Fibroblast of skin of scalp (primary cell): ENCODE measurements around the gene DIP2C.
A peak's percentile ranks its signal among the peaks of the same experiment; 100 is the strongest.

Source experiments
- DNase-seq: peaks from one replicate; pipeline ENCODE4 v3.0.0-alpha.2; 2013

DIP2C gene

DNA sequence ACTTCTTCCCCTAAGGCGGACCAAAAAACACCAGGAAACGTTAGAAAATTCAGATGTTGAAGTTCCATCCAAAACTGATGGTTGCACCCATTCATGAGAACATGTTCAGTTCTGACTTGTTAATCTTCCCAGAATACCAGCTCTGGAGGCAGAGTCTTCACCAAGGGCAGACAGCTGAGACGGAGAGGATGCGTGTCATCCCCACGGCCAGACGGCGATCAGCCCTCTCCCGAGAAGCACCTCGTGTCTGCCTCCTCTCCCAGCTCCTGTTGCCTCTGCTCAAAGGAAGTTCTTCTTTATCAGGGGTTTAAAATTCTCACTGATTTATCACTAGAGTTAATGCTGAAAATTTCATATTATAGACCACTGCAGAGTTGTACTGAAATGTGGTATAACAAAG, 284.5 kb downstream of the DIP2C start:
- DNase-seq = peak; percentile 23

- peak; percentile 71 for DNase-seq
These were observed 285.1 kb downstream of the DIP2C start for GRCh38 chr10:404346-404745.

DNA sequence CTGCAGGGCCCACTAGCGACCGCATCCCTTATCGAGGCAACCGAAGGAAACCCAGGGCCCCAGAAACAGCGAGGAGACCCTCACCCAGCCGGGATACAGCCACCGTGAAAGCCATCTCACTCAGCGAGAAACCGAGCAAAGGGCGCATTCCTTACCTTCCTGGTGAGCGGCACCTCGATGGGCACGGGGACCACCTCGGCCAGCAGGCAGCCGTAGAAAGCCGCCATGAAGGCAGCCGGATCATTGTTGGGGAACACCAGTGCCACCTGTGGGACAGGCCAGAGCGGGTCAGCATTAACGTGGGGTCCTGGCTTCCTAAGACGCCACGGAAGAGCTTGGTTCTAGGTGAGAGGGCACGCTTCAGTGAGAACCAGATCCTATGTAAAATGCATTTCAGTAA, 290.5 kb downstream of the DIP2C start:
- no peak for DNase-seq

DNA sequence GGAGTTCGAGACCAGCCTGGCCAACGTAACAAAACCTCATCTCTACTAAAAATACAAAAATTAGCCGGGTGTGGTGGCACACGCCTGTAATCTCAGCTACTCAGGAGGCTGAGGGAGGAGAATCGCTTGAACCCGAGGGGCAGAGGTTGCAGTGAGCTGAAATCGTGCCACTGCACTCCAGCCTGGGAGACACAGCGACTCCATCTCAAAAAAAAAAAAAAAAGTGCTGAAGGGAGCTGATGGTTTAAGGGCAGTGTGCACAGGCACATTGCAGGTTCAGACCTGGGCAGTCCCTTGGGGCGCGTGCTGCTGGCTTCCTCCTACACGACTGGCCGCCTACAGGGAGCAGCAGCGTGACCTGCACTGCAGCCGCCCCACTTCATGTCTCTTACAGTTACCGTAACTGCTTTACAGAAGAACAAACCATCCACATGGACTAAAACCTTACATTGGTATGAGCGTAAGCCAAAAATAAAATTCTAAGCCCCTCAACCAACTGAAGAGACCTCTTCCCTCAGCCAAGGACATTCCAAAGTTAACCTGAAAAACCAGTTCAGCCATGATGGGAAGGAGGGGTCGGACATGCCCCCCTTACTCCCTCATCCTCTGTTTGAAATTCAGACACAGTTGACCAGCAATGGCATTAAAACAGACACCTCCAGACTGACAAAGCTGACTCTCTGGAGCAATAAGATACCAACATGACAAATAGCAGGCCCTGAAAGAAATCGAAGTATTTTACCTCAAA, 292.0 kb downstream of the DIP2C start:
- DNase-seq = no peak

GRCh38 chr10:396535-397220, 292.8 kb downstream of the DIP2C start:
- no peak for DNase-seq

DNA sequence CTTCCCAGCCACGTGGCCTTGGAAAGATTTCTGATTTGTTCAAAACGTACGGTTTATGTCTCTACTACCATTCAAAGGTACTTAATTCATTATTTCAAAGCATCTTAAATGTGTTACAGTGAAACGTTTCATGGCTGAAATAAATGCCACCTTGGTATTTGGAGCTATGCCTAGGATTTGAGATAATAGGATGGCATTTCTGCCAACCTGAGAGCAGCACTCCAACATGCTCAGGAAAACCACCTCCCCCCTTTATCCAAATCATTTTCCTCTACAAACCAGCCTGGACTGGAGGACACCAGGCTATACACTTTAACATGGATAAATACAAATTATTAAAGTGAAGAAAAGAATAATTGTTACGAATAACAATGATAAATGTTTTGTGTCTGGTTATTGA, 293.4 kb downstream of the DIP2C start:
- DNase-seq = no peak

GRCh38 chr10:395665-396064, 293.8 kb downstream of the DIP2C start:
- DNase-seq = no peak

DNA sequence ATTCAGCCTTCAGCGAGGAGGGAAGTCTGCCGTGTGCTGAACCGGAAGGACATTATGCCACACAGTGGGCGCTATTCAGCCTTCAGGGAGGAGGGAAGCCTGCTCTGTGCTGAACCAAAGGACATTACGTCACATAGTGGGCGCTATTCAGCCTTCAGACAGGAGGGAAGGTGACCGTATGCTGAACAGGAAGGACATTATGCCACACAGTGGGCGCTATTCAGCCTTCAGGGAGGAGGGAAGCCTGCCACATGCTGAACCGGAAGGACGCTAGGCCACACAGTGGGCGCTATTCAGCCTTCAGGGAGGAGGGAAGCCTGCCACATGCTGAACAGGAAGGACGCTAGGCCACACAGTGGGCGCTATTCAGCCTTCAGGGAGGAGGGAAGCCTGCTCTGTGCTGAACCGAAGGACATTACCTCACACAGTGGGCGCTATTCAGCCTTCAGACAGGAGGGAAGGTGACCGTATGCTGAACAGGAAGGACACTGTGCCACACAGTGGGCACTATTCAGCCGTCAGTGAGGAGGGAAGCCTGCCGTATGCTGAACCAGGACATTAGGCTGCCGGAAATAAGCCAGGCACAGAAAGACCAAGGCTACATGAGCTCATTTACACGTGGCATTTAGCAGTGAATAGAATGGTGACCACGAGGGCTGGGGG, 294.9 kb downstream of the DIP2C start:
- DNase-seq = peak; percentile 26

DNA sequence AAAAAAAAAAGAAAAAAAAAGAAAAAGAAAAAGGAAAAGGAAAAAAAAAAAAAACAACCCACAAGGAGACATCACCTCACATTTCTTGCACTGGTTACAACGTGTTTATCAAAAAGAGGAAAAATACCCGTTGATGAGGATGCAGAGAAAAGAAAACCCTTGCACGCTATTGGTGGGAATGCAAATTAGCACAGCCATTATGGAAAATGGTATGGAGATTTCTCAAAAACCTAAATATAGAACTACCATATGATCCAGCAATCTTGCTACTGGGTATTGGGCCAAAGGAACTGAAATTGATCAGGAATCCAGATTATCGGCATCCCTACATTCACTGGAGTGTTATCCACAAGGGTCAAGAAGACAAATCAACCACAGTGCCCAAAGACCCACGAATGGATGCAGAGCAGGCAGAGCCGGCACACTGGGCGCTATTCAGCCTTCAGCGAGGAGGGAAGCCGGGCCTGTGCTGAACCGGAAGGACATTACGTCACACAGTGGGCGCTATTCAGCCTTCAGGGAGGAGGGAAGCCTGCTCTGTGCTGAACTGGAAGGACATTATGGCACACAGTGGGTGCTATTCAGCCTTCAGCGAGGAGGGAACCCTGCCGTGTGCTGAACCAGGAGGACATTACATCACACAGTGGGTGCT, 295.6 kb downstream of the DIP2C start:
- DNase-seq = no peak

DNA sequence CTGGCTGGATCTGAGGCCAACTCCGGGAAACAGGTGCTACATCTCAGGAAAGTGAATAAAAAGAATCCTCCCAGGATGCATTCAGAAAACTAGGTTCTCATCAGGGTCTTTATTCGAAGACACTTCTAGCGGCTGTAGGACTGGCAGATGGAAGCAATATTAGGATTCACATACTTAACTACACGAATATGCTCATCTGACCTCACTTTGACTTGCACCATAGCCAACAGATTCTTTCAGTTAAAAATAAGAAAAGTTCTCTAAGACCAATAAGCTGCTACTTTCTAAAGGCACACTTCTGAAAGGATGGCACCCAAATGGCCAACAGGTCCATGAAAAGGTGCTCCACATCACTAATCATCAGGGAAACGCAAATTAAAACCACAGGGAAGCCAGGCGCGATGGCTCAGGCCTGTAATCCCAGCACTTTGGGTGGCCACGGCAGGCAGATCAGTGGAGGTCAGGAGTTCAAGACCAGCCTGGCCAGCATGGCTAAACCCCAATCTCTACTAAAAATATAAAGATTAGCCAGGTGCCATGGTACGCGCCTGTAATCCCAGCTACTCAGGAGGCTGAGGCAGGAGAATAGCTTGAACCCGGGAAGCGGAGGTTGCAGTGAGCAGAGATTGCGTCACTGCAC, 296.2 kb downstream of the DIP2C start:
- DNase-seq = no peak

DNA sequence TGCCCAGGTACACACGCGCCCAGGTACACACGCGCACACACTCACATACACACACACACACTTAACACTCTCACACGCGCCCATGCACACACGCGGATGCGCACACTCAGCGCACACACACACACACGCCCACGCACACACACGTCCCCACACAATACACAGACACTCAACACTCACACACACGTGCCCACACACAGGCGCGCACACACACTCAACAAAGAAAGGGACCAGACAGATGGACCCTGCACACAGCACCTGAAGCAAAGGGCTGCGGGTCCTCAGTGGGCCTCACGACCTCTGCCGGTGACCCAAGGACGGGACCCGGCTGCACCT, 296.8 kb downstream of the DIP2C start:
- DNase-seq = no peak

GRCh38 chr10:391847-392704, 297.4 kb downstream of the DIP2C start:
- no peak for DNase-seq

DNA sequence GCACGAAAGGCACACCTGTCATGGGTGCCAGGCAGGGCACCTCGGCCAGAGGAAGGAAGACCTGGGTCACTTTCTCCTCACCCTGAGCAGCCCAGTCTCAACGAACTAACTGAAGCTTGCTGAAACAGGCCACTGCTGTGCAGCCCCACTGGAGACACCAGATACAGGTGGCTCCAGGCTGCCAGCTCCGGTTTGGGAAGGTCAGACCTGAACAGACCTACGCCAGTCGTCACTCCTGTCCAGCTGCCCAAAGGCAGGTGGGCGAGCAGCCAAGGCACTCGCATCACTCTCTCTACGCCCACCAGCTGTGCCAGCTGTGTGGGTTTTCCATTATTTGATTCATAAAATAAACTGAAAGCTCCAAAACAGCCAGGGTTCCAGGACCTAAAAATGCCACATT, 298.2 kb downstream of the DIP2C start:
- no peak for DNase-seq

DNA sequence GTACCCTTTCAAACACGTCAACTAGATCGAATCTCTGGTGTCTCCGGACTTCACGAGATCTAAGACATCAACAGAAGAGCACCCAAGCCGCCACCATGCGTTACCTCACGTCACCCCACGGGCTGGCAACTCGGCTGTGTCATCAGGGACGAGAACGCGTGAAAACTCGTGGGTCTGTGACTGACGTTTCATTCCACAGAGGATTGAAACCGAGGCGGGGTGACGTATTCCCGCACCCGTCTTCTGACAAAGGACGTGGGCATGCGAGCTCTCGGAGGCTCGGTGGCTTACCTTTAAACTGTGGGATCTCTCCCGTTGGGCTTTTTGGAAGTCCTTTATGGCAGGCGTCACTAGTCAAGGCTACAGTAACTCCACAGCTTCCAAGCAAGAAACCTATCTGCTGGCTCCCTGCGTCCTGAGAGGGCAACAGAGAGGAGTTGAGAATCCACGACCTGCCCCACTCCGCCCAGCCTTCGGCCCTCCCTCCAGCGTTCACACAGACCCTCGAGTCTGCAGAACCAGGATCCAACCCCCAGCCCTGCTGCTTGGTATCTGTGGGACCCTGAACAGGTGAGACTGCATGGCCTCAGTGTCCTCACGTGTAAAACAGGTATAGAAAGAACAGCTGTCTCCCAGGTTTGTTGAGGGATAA, 298.9 kb downstream of the DIP2C start:
- DNase-seq = no peak

- no peak for DNase-seq
These were observed 299.5 kb downstream of the DIP2C start for GRCh38 chr10:389836-390448.

DNA sequence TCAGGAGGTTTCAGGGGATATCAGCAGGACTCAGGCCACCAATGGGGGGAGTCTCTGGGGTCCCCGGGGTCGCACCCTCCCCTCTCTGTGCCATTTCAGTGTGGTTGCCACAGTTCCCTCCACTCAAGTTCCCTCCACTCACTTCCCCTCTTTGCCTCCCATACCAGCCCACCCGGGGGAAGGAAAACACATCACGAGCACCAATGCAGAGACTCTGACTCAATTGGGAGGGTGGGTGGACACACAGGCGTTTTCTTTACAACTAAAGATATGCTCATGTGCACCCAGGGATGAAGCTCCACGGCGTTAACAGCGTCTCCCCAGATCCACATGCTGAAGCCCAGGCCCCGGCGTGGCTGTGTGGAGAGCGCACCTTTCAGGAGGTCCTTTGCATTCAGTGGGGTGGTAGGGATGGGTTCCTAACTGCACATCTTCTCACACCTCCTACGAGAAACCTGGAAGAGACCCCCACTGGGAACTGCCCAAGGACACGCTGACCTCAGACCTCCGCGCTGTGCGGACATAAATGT, 300.1 kb downstream of the DIP2C start:
- no peak for DNase-seq

DNA sequence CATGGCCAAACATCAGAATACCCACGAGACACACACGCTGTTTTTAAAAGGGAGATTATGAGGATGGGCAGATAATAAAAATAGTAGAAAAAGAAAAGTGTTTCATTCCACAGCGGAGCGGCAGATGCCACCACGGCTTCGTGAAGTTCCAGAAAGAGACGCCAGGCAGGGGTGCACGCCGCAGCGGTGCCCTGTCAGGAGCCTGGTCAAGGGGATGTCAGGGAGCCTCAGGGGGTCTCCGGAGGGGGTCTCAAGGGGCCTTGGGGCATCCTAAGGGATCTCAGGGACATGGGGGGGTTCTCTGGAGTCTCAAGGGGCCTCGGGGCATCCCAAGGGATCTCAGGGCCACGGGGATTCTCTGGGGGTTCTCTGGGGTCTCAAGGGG, 300.8 kb downstream of the DIP2C start:
- DNase-seq = no peak

- no peak for DNase-seq
These were observed 301.4 kb downstream of the DIP2C start for GRCh38 chr10:387909-388660.

DNA sequence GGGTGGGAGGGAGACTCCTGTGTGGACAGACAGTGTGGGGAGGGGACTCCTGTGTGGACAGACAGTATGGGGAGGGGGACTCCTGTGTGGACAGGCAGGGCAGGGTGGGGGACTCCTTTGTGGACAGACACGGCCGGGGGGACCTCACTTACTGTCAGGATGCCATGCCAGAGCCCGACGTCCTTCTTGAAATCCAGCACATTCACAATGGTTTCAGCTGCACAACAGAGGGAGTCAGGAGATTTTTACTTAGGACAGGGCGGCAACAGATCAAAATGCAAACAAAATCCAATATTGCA, 301.9 kb downstream of the DIP2C start:
- DNase-seq = no peak
